Ovary (tissue), 3 donors: ENCODE data around the gene MAST3.

Experiments
- CTCF ChIP-seq, 3 donors: fragments of 450-650 bp in 2 of 3; fragments of 200-600 bp in 1 of 3; IDR thresholded peaks; one replicate each; pipeline versions ENCODE4 v1.5.1 to v1.8.0; 2016 to 2022; ENCODE audit warnings: antibody characterized with exemption in 3 of 3, mild to moderate bottlenecking in 1 of 3
- POLR2A ChIP-seq: fragments of 450-650 bp; IDR thresholded peaks from one replicate; pipeline ENCODE4 v1.6.1; 2017; ENCODE audit warnings: antibody characterized with exemption, mild to moderate bottlenecking, moderate library complexity
- donor health status: DM: no; HTN: no; CAD: no.

- TF ChIP-seq POLR2A (no peak), CTCF (IDR thresholded peaks at IDR 0.05) (no peak)
Measured at GRCh38 chr19:18137657-18138339, 40.2 kb downstream of the MAST3 start.
